ENCODE measurements around the gene PLPPR3.

GRCh38 chr19:855566-856120 is 33.9 kb upstream of the PLPPR3 start:
- TF ChIP-seq CTCF (IDR thresholded peaks at IDR 0.05; ENCODE audit: insufficient read depth, low read length, poor library complexity, severe bottlenecking) (no peak), EZH2phosphoT487 (conservative IDR thresholded peaks at IDR 0.05; ENCODE audit: low read length) (no peak)

All from SU-DHL-6 (cell line).